ENCODE results near the gene RYR2. TPM values are rescaled to one million over a fixed set of nuclear protein-coding genes. Genes with fewer than 3 reads are reported as not detected.

Gene RYR2
- total and polyA plus RNA-seq, 2 donors (not counting 1 experiment from before 2014, with no cell fraction given): not detected

DNA sequence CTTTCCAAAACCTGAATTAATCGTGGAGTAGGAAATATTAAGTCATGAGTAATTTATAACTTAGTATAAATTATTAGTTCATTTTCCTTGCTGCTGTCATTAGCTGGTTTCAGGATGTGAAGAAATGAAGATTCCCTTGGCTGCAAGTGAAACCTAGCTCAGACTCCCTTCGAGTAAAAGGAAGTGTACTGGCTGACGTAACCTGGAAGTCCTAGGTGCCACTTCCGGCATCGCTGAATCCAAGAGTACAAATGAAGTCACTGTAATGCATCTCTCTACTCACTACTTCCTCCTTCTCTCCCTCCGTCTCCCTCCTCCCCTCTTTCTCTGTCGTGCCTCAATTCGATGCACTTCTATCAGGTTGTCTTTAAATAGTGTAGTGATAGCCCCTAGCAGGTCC is 820.0 kb downstream of the RYR2 start:
- no peak overlapping the region for H3K4me2 ChIP-seq (replicated peaks; ENCODE audit: low read depth, low read length, poor library complexity, severe bottlenecking)
- peaks cover 0 to 2% (median 0%) of the 10 kb centered on the region in 4 experiments for H3K27me3 ChIP-seq (replicated peaks in 1 of 4; ENCODE audit: control extremely low read depth in 1 of 4, control insufficient read depth in 3 of 4, insufficient read depth in 4 of 4, low read length in 3 of 4)
- Mint-ChIP-seq H3K27ac (no peak overlapping the region), H3K9me3 (ENCODE audit: insufficient read depth) (peaks cover 2% of the 10 kb centered on the region), H3K4me1 (no peaks in the 10 kb centered on the region), H3K27me3 (peaks cover 5% of the 10 kb centered on the region), H3K4me3 (no peak overlapping the region)
- peaks cover 0 to 5% (median 0%) of the 10 kb centered on the region in 3 donors for H3K9me3 ChIP-seq (ENCODE audit: control extremely low read depth in 1 of 3, control insufficient read depth in 2 of 3, insufficient read depth in 1 of 3, low read length in 2 of 3)
- H3K4me1 ChIP-seq (ENCODE audit: control insufficient read depth in 2 of 2, insufficient read depth in 2 of 2, low read length in 2 of 2): peaks cover 0 to 5% of the 10 kb centered on the region in 2 donors
- ATAC-seq (ENCODE audit: low read depth) (no peak), DNase-seq (no peak)
- H3K9ac ChIP-seq (ENCODE audit: low read length): no peak overlapping the region
- intact Hi-C loops (cut with micrococcal nuclease): no loop called here
- 93% methylated on average over 4 of the region's 8 CpGs for WGBS (ENCODE audit: insufficient coverage)
- no peaks in the 10 kb centered on the region for H3K79me2 ChIP-seq (ENCODE audit: control insufficient read depth, insufficient read depth, low read length)
- H3K36me3 ChIP-seq (replicated peaks in 1 of 2; ENCODE audit: control extremely low read depth in 1 of 2, control insufficient read depth in 1 of 2, extremely low read depth in 1 of 2, insufficient read depth in 2 of 2, low read length in 1 of 2): no peaks in the 10 kb centered on the region
- CTCF ChIA-PET: no interaction called here
- no peak overlapping the region for H2AFZ ChIP-seq (ENCODE audit: insufficient read depth, low read depth, low read length, poor library complexity, severe bottlenecking)
- H3K27ac ChIP-seq (ENCODE audit: low read length in 2 of 2): no peak overlapping the region
- TF ChIP-seq, protein P1, sequence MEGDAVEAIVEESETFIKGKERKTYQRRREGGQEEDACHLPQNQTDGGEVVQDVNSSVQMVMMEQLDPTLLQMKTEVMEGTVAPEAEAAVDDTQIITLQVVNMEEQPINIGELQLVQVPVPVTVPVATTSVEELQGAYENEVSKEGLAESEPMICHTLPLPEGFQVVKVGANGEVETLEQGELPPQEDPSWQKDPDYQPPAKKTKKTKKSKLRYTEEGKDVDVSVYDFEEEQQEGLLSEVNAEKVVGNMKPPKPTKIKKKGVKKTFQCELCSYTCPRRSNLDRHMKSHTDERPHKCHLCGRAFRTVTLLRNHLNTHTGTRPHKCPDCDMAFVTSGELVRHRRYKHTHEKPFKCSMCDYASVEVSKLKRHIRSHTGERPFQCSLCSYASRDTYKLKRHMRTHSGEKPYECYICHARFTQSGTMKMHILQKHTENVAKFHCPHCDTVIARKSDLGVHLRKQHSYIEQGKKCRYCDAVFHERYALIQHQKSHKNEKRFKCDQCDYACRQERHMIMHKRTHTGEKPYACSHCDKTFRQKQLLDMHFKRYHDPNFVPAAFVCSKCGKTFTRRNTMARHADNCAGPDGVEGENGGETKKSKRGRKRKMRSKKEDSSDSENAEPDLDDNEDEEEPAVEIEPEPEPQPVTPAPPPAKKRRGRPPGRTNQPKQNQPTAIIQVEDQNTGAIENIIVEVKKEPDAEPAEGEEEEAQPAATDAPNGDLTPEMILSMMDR (IDR thresholded peaks at IDR 0.05): no peak
- TF ChIP-seq EZH2 (IDR thresholded peaks at IDR 0.05; ENCODE audit: borderline replicate concordance, insufficient read depth, low read depth, low read length, poor library complexity, severe bottlenecking): no peak
- H4K20me1 ChIP-seq (ENCODE audit: control insufficient read depth, insufficient read depth, low read length, poor library complexity, severe bottlenecking): no peaks in the 10 kb centered on the region
- POLR2A ChIA-PET: no interaction called here
- H3K4me3 ChIP-seq (ENCODE audit: control extremely low read depth in 1 of 5, extremely low read depth in 1 of 5, insufficient read depth in 1 of 5, low read depth in 2 of 5, low read length in 4 of 5): no peak overlapping the region

DNA sequence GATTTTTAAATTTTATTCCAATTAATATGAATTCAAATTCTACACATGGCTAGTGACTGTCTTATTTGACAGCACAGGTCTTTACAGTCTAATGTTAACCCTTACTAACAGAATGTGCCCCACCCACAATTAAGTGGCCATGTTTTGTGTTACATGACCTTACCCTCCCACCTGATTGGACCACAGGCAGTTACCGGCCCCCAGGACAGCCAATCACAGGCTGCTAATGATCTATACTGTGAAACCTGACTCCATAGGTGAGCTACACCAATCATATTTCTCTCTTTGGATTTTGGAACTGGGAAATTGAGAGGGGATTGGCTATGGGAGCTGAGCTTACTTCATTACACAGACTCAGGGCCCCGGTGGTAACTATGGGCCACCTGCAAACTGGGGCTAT is 821.2 kb downstream of the RYR2 start:
- CTCF ChIA-PET: no interaction called here
- intact Hi-C loops (cut with micrococcal nuclease): no loop called here
- no peaks in the 10 kb centered on the region for H4K20me1 ChIP-seq (ENCODE audit: control insufficient read depth, insufficient read depth, low read length, poor library complexity, severe bottlenecking)
- no peak overlapping the region for H3K4me2 ChIP-seq (replicated peaks; ENCODE audit: low read depth, low read length, poor library complexity, severe bottlenecking)
- H3K9me3 ChIP-seq (ENCODE audit: control extremely low read depth in 1 of 3, control insufficient read depth in 2 of 3, insufficient read depth in 1 of 3, low read length in 2 of 3): peaks cover 0 to 5% (median 0%) of the 10 kb centered on the region in 3 donors
- no peak overlapping the region for H3K27ac ChIP-seq (ENCODE audit: low read length in 2 of 2)
- no peaks in the 10 kb centered on the region for H3K79me2 ChIP-seq (ENCODE audit: control insufficient read depth, insufficient read depth, low read length)
- TF ChIP-seq EZH2 (IDR thresholded peaks at IDR 0.05; ENCODE audit: borderline replicate concordance, insufficient read depth, low read depth, low read length, poor library complexity, severe bottlenecking): no peak
- TF ChIP-seq, protein P1 (IDR thresholded peaks at IDR 0.05): no peak
- no peaks in the 10 kb centered on the region for H3K36me3 ChIP-seq (replicated peaks in 1 of 2; ENCODE audit: control extremely low read depth in 1 of 2, control insufficient read depth in 1 of 2, extremely low read depth in 1 of 2, insufficient read depth in 2 of 2, low read length in 1 of 2)
- 100% methylated on average over 1 of the region's 2 CpGs for WGBS (ENCODE audit: insufficient coverage)
- no peaks in the 10 kb centered on the region for H3K4me1 Mint-ChIP-seq
- H3K27ac Mint-ChIP-seq: no peak overlapping the region
- DNase-seq: no peak
- no peak for ATAC-seq (ENCODE audit: low read depth)
- H3K27me3 Mint-ChIP-seq: peaks cover 5% of the 10 kb centered on the region
- H3K9me3 Mint-ChIP-seq (ENCODE audit: insufficient read depth): peaks cover 2% of the 10 kb centered on the region
- no peak overlapping the region for H3K4me3 Mint-ChIP-seq
- H3K9ac ChIP-seq (ENCODE audit: low read length): no peak overlapping the region
- POLR2A ChIA-PET: no interaction called here
- H2AFZ ChIP-seq (ENCODE audit: insufficient read depth, low read depth, low read length, poor library complexity, severe bottlenecking): no peak overlapping the region
- peaks cover 0 to 5% of the 10 kb centered on the region in 2 donors for H3K4me1 ChIP-seq (ENCODE audit: control insufficient read depth in 2 of 2, insufficient read depth in 2 of 2, low read length in 2 of 2)
- no peak overlapping the region for H3K4me3 ChIP-seq (ENCODE audit: control extremely low read depth in 1 of 5, extremely low read depth in 1 of 5, insufficient read depth in 1 of 5, low read depth in 2 of 5, low read length in 4 of 5)
- H3K27me3 ChIP-seq (replicated peaks in 1 of 4; ENCODE audit: control extremely low read depth in 1 of 4, control insufficient read depth in 3 of 4, insufficient read depth in 4 of 4, low read length in 3 of 4): peaks cover 0 to 2% (median 0%) of the 10 kb centered on the region in 4 experiments
